ENCODE results near the gene SAE1. TPM values are rescaled to one million over a fixed set of nuclear protein-coding genes. Genes with fewer than 3 reads are reported as not detected.
A peak's percentile ranks its signal among the peaks of the same experiment; 100 is the strongest.

Gene SAE1
- polyA plus RNA-seq, 3 donors: 28.3 to 54.2 (median 46.5) TPM

DNA sequence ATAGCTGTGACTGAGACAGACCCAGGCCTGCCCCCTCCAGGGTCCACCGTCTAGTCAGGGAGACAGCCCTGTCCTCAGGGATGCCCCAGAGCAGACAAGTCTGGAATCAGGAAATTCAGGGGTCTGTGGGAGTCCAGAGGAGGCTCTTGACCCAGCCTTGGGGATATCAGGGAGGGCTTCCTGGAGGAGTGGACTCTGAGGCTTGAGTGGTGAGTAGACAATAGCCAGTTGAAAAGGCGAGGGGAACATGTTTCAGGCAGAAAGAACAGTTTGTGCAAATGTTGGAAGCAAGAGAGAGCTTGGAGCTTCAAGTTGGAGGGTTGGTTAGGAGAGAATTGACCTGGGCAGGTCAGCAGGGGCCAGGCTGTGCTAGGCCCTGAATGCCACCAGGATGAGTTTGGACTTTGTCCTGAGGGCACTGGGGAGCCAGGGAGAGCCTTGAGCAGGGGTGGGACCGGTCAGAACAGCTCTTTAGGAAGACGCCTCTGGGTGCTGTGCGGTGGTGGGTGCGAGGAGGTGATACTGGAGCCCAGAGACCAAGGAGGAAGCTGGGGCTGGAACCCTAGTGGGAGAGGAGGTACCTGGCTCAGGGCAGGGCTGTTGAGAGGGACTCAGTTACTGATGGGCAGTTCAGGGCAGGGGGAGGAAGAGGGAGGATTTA is 128.4 kb downstream of the SAE1 start:
- TF ChIP-seq, protein P1, sequence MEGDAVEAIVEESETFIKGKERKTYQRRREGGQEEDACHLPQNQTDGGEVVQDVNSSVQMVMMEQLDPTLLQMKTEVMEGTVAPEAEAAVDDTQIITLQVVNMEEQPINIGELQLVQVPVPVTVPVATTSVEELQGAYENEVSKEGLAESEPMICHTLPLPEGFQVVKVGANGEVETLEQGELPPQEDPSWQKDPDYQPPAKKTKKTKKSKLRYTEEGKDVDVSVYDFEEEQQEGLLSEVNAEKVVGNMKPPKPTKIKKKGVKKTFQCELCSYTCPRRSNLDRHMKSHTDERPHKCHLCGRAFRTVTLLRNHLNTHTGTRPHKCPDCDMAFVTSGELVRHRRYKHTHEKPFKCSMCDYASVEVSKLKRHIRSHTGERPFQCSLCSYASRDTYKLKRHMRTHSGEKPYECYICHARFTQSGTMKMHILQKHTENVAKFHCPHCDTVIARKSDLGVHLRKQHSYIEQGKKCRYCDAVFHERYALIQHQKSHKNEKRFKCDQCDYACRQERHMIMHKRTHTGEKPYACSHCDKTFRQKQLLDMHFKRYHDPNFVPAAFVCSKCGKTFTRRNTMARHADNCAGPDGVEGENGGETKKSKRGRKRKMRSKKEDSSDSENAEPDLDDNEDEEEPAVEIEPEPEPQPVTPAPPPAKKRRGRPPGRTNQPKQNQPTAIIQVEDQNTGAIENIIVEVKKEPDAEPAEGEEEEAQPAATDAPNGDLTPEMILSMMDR (IDR thresholded peaks at IDR 0.05): no peak
- no peak overlapping the region for H3K9ac ChIP-seq (ENCODE audit: insufficient read depth, low read length, poor library complexity, severe bottlenecking)
- intact Hi-C loops (cut with micrococcal nuclease): no loop called here
- peaks cover 42 to 51% of the 10 kb centered on the region in 2 donors for H3K36me3 ChIP-seq (replicated peaks in 1 of 2; ENCODE audit: control insufficient read depth in 1 of 2, insufficient read depth in 2 of 2, low read length in 2 of 2)
- H3K27me3 ChIP-seq (ENCODE audit: control insufficient read depth in 2 of 2, insufficient read depth in 2 of 2, low read length in 2 of 2): no peaks in the 10 kb centered on the region
- no peak overlapping the region for H2AFZ ChIP-seq (ENCODE audit: insufficient read depth, low read depth, low read length, poor library complexity, severe bottlenecking)
- 100% methylated on average over 6 of the region's 6 CpGs for WGBS (ENCODE audit: insufficient coverage)
- H3K4me1 Mint-ChIP-seq: peaks cover 21% of the 10 kb centered on the region
- H3K4me2 ChIP-seq (replicated peaks; ENCODE audit: extremely low read depth, low read length, poor library complexity, severe bottlenecking): no peak overlapping the region
- no peak overlapping the region for H3K27ac ChIP-seq (ENCODE audit: low read depth in 1 of 2, low read length in 2 of 2)
- peaks cover 0 to 3% (median 0%) of the 10 kb centered on the region in 3 donors for H3K27me3 Mint-ChIP-seq (ENCODE audit: low read depth in 3 of 3)
- H3K9me3 Mint-ChIP-seq: peaks cover 0 to 1% (median 0%) of the 10 kb centered on the region in 7 donors
- H3K4me1 ChIP-seq (ENCODE audit: control insufficient read depth in 1 of 2, insufficient read depth in 2 of 2, low read length in 2 of 2): peaks cover 15 to 19% of the 10 kb centered on the region in 2 donors
- peaks cover 43 to 53% of the 10 kb centered on the region in 2 donors for H3K36me3 Mint-ChIP-seq
- H3K4me3 Mint-ChIP-seq: no peak overlapping the region
- H4K20me1 ChIP-seq (ENCODE audit: insufficient read depth, low read length): peaks cover 40% of the 10 kb centered on the region
- no peak for DNase-seq
- peaks cover 18% of the 10 kb centered on the region for H3K79me2 ChIP-seq (ENCODE audit: insufficient read depth, low read length)
- H3K4me3 ChIP-seq (replicated peaks in 1 of 3; ENCODE audit: low read depth in 2 of 3, low read length in 3 of 3): no peak overlapping the region
- H3K27ac Mint-ChIP-seq: peak overlapping the region in 6 of 7 donors; percentile 5 to 73 (median 66)
- H3K9me3 ChIP-seq (replicated peaks in 1 of 2; ENCODE audit: control insufficient read depth in 1 of 2, insufficient read depth in 1 of 2, low read length in 2 of 2): no peaks in the 10 kb centered on the region

Small RNA genes within 50 kb of the gene (small RNA-seq; reads per million reads assigned to genes)
- gene MIR3190 (ENCODE audit: insufficient read length, low read depth): not detected

Other genes starting within 250 kb of the SAE1 start
- not detected for gene NPAS1, start 111.0 kb upstream of the SAE1 start, polyA plus RNA-seq
- 100 to 1,000 TPM in 2 of 3 donors, 10 to 100 TPM in 1; 22.0 to 159 (median 103) TPM for gene TMEM160, start 82.2 kb upstream of the SAE1 start, polyA plus RNA-seq
- 1 to 10 TPM in 1 of 3 donors, under 1 TPM in 2; 0.24 to 9.9 (median 0.60) TPM for gene ZC3H4, start 17.1 kb upstream of the SAE1 start, polyA plus RNA-seq
- 10 to 100 TPM in 1 of 3 donors, 1 to 10 TPM in 2; 2.5 to 17.4 (median 4.8) TPM for gene BBC3, start 100.4 kb downstream of the SAE1 start, polyA plus RNA-seq
- gene CCDC9, start 125.7 kb downstream of the SAE1 start, polyA plus RNA-seq: 1 to 10 TPM; 6.3 to 10.0 (median 7.6) TPM
- gene INAFM1, start 144.1 kb downstream of the SAE1 start, polyA plus RNA-seq: 1 to 10 TPM; 6.2 to 7.3 (median 6.5) TPM
- 1,000 to 10,000 TPM in 1 of 3 donors, 100 to 1,000 TPM in 2; 143 to 1,132 (median 320) TPM for gene C5AR1, start 179.0 kb downstream of the SAE1 start, polyA plus RNA-seq
- gene C5AR2, start 201.3 kb downstream of the SAE1 start, polyA plus RNA-seq: 10 to 100 TPM in 1 of 3 donors, 1 to 10 TPM in 2; 2.4 to 46.9 (median 4.3) TPM
- gene DHX34, start 218.5 kb downstream of the SAE1 start, polyA plus RNA-seq: 10 to 100 TPM in 1 of 3 donors, 1 to 10 TPM in 2; 3.4 to 34.4 (median 3.8) TPM